ENCODE results near the gene GABRD. TPM values are rescaled to one million over a fixed set of nuclear protein-coding genes. Genes with fewer than 3 reads are reported as not detected.

The GABRD gene
- total and polyA plus RNA-seq, 10 donors, result 0.35 to 1.2 (median 0.94) TPM; not detected in 3

DNA sequence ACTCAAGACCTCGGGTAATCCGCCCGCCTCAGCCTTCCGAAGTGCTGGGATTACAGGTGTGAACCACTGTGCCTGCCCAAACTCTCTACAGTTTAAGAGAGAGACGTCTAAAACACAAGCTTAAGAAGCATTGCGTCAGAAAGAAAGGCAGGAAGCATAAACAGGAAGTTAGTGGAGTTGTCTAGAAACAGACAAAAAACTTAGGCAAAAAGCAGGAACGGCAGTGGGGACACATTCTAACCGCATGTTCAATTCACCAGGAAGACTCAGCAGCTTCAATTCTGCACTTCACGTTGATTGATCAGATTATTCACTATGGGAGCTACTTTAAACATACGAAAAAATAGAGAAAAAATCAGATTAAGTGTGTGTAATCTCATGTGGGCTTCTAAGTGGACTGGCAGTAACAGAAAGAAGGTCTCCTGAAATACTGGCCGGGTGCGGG, 22.9 kb upstream of the GABRD start:
- no peak for DNase-seq
- H3K27ac ChIP-seq, result peak overlapping the region in 5 of 8 donors; percentile 27 to 65 (median 46)

DNA sequence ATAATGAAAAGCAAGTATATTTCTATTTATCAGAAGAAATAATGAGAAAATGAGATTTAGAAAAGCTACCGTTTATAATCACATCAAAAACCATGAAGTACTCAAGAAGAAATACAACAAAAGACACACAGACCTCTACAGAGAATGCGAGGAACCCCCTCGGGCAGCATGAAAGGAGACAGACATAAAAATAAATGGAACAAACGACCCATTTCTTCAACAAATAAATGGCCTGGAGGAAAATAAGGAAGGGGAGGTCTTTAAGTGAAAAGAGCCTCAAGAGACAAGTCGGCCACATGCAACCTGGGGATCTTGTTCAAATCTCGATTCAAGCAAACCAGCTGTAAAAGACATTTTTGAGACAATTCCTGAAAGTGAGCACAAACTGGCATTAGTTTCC, 21.6 kb upstream of the GABRD start:
- 76 to 85% (median 83%) methylated on average over 6 of the region's 6 CpGs for WGBS, 5 donors
- Histone ChIP-seq H3K9me3 (no peaks in the 10 kb centered on the region), H3K4me1 (peaks cover 0 to 12% (median 7%) of the 10 kb centered on the region in 6 donors), H3K27ac (no peak overlapping the region), H3K4me3 (no peak overlapping the region), H3K36me3 (no peaks in the 10 kb centered on the region), H3K27me3 (replicated peaks in 1 of 7) (peaks cover 0 to 32% (median 0%) of the 10 kb centered on the region in 7 donors)
- TF ChIP-seq POLR2A (IDR thresholded peaks at IDR 0.05) (no peak), POLR2AphosphoS5 (IDR thresholded peaks at IDR 0.05) (no peak)
- intact Hi-C loops (cut with DNase I; ENCODE audit: low total_unique reads), result no loop called here
- no peak for DNase-seq

More for the DNA sequence above, 22.9 kb upstream of the GABRD start:
- Histone ChIP-seq H3K36me3 (no peaks in the 10 kb centered on the region), H3K27me3 (replicated peaks in 1 of 7) (peaks cover 0 to 22% (median 0%) of the 10 kb centered on the region in 7 donors), H3K9me3 (no peaks in the 10 kb centered on the region), H3K4me1 (peaks cover 0 to 12% (median 7%) of the 10 kb centered on the region in 6 donors), H3K4me3 (no peak overlapping the region)
- TF ChIP-seq POLR2A (IDR thresholded peaks at IDR 0.05) (no peak), POLR2AphosphoS5 (IDR thresholded peaks at IDR 0.05) (no peak)
- TF ChIP-seq, protein P1, sequence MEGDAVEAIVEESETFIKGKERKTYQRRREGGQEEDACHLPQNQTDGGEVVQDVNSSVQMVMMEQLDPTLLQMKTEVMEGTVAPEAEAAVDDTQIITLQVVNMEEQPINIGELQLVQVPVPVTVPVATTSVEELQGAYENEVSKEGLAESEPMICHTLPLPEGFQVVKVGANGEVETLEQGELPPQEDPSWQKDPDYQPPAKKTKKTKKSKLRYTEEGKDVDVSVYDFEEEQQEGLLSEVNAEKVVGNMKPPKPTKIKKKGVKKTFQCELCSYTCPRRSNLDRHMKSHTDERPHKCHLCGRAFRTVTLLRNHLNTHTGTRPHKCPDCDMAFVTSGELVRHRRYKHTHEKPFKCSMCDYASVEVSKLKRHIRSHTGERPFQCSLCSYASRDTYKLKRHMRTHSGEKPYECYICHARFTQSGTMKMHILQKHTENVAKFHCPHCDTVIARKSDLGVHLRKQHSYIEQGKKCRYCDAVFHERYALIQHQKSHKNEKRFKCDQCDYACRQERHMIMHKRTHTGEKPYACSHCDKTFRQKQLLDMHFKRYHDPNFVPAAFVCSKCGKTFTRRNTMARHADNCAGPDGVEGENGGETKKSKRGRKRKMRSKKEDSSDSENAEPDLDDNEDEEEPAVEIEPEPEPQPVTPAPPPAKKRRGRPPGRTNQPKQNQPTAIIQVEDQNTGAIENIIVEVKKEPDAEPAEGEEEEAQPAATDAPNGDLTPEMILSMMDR (IDR thresholded peaks at IDR 0.05 in 8 of 11, conservative IDR thresholded peaks at IDR 0.05 in 3 of 11), result no peak
- intact Hi-C loops (cut with DNase I; ENCODE audit: low total_unique reads), result no loop called here
- WGBS, 5 donors, result 32 to 46% (median 38%) methylated on average over 12 of the region's 12 CpGs

DNA sequence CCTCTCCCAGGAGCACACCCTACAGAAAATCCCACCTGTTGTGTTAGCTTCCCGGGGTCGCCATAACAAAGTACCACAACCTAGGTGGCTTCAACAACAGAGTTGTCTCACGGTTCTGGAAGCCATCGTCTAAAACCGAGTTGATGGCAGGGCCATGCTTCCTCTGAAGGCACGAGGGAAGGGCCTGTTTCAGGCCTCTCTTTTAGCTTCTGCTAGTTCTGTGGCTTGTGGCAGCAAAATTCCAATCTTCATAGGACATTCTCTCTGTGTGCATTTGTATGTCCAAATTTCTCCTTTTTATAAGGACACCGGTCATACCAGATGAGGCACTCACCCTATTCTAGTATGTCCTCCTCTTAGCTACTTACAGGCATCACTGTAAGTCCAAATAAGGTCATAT, 18.7 kb upstream of the GABRD start:
- 71 to 87% (median 83%) methylated on average over 5 to 7 of the region's 7 CpGs for WGBS, 5 donors
- no peaks in the 10 kb centered on the region for H3K9me3 ChIP-seq
- intact Hi-C loops (cut with DNase I; ENCODE audit: low total_unique reads), result no loop called here
- H3K27ac ChIP-seq, result no peak overlapping the region
- H3K27me3 ChIP-seq (replicated peaks in 1 of 7), result peaks cover 0 to 60% (median 12%) of the 10 kb centered on the region in 7 donors
- no peak for TF ChIP-seq POLR2AphosphoS5 (IDR thresholded peaks at IDR 0.05)
- no peak for TF ChIP-seq POLR2A (IDR thresholded peaks at IDR 0.05)
- TF ChIP-seq, protein P1 (IDR thresholded peaks at IDR 0.05 in 8 of 11, conservative IDR thresholded peaks at IDR 0.05 in 3 of 11), result no peak
- DNase-seq, result no peak
- no peaks in the 10 kb centered on the region for H3K36me3 ChIP-seq
- H3K4me3 ChIP-seq, result no peak overlapping the region
- H3K4me1 ChIP-seq, result peaks cover 0 to 21% (median 12%) of the 10 kb centered on the region in 6 donors

DNA sequence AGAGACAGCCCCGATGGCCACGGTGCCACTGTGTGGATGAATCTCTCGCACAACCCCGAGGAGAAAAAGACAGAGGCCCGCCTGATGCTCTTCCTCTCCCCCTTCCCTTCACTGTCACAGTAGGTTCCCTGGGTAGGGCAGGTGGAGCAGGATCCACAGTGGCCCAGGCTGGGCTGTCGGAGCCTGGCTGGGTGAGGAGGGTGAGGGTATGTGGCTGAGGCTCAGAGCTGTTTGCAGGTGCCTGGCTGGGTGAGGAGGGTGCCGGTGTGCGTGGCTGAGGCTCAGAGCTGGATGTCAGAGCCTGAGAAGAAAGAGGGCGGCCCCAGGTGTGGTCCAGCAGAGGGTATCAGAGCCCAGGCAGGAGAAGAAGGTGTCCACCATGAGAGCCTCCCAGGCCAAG, 18.3 kb upstream of the GABRD start:
- no peak overlapping the region for H3K4me3 ChIP-seq
- TF ChIP-seq, protein P1 (IDR thresholded peaks at IDR 0.05 in 8 of 11, conservative IDR thresholded peaks at IDR 0.05 in 3 of 11), result no peak
- TF ChIP-seq POLR2A (IDR thresholded peaks at IDR 0.05), result no peak
- no peak for TF ChIP-seq POLR2AphosphoS5 (IDR thresholded peaks at IDR 0.05)
- intact Hi-C loops (cut with DNase I; ENCODE audit: low total_unique reads), result no loop called here
- DNase-seq, result no peak
- H3K4me1 ChIP-seq, result peaks cover 0 to 19% (median 11%) of the 10 kb centered on the region in 6 donors
- 85 to 90% (median 88%) methylated on average over 8 to 9 of the region's 9 CpGs for WGBS, 5 donors
- H3K36me3 ChIP-seq, result no peaks in the 10 kb centered on the region
- H3K27me3 ChIP-seq (replicated peaks in 1 of 7), result peaks cover 0 to 60% (median 12%) of the 10 kb centered on the region in 7 donors
- H3K27ac ChIP-seq, result no peak overlapping the region
- H3K9me3 ChIP-seq, result no peaks in the 10 kb centered on the region
